HEK293 (cell line): ENCODE measurements around the gene PTPRG.
A peak's percentile ranks its signal among the peaks of the same experiment; 100 is the strongest.

Experiments
- FEZF1 ChIP-seq: fragments of 450-650 bp; formaldehyde crosslinking; IDR thresholded peaks from 2 replicates; pipeline ENCODE4 v1.5.1; 2016; ENCODE audit warnings: missing biosample characterization, missing genetic modification characterization
- HOXC10 ChIP-seq: sonication (generic); formaldehyde crosslinking; IDR thresholded peaks from 2 replicates; pipeline ENCODE4 v1.8.1; 2023; ENCODE audit warnings: mild to moderate bottlenecking, missing genetic modification reagents
- KLF1 ChIP-seq: fragments of 450-650 bp; formaldehyde crosslinking; IDR thresholded peaks from 2 replicates; pipeline ENCODE4 v1.5.1; 2016; ENCODE audit warnings: missing biosample characterization, missing genetic modification characterization
- KLF17 ChIP-seq: fragments of 450-650 bp; formaldehyde crosslinking; IDR thresholded peaks from 2 replicates; pipeline ENCODE4 v1.5.1; 2016; ENCODE audit warnings: missing biosample characterization, missing genetic modification characterization
- KLF7 ChIP-seq: fragments of 450-650 bp; formaldehyde crosslinking; IDR thresholded peaks from 2 replicates; pipeline ENCODE4 v1.5.1; 2016; ENCODE audit warnings: missing biosample characterization, missing genetic modification characterization, borderline replicate concordance
- KLF8 ChIP-seq: fragments of 450-650 bp; formaldehyde crosslinking; IDR thresholded peaks from 2 replicates; pipeline ENCODE4 v1.5.1; 2016; ENCODE audit warnings: missing biosample characterization, missing genetic modification characterization
- PRDM1 ChIP-seq: fragments of 450-650 bp; formaldehyde crosslinking; IDR thresholded peaks from 2 replicates; pipeline ENCODE4; 2016; ENCODE audit warnings: missing biosample characterization, missing genetic modification characterization
- SCRT2 ChIP-seq: fragments of 450-650 bp; formaldehyde crosslinking; IDR thresholded peaks from 2 replicates; pipeline ENCODE4 v1.5.1; 2016; ENCODE audit warnings: missing biosample characterization, missing genetic modification characterization
- SETDB1 ChIP-seq: IDR thresholded peaks from one replicate; pipeline ENCODE4 v1.6.1; 2017; ENCODE audit warnings: mild to moderate bottlenecking, low read length, moderate library complexity, mixed read lengths; ENCODE audit not compliant: insufficient read length
- TRIM28 ChIP-seq: IDR thresholded peaks from 2 replicates; pipeline ENCODE4 v1.6.1; 2011; ENCODE audit warnings: low read length, control low read depth, borderline replicate concordance
- WT1 ChIP-seq: fragments of 450-650 bp; formaldehyde crosslinking; IDR thresholded peaks from 2 replicates; pipeline ENCODE4 v1.5.1; 2016; ENCODE audit warnings: missing biosample characterization, missing genetic modification characterization
- ZBTB21 ChIP-seq: fragments of 450-650 bp; formaldehyde crosslinking; IDR thresholded peaks from 2 replicates; pipeline ENCODE4 v1.5.1; 2017; ENCODE audit warnings: missing biosample characterization, missing genetic modification characterization
- ZFP41 ChIP-seq: fragments of 450-650 bp; formaldehyde crosslinking; IDR thresholded peaks from 2 replicates; pipeline ENCODE4 v1.5.1; 2016; ENCODE audit warnings: missing biosample characterization, missing genetic modification characterization, borderline replicate concordance
- ZIC2 ChIP-seq: fragments of 450-650 bp; formaldehyde crosslinking; IDR thresholded peaks from 2 replicates; pipeline ENCODE4 v1.5.1; 2016; ENCODE audit warnings: missing biosample characterization, missing genetic modification characterization
- ZNF121 ChIP-seq: fragments of 450-650 bp; formaldehyde crosslinking; IDR thresholded peaks from 2 replicates; pipeline ENCODE4 v1.5.1; 2016; ENCODE audit warnings: missing biosample characterization, missing genetic modification characterization
- ZNF37A ChIP-seq: fragments of 450-650 bp; IDR thresholded peaks from 2 replicates; pipeline ENCODE4 v1.5.1; 2018; ENCODE audit warnings: missing biosample characterization, missing genetic modification characterization
- ZNF398 ChIP-seq: fragments of 450-650 bp; formaldehyde crosslinking; IDR thresholded peaks from 2 replicates; pipeline ENCODE4 v1.5.1; 2017; ENCODE audit warnings: missing biosample characterization, missing genetic modification characterization
- ZNF501 ChIP-seq: fragments of 450-650 bp; formaldehyde crosslinking; IDR thresholded peaks from 2 replicates; pipeline ENCODE4 v1.5.1; 2016; ENCODE audit warnings: missing biosample characterization, missing genetic modification characterization
- ZNF549 ChIP-seq: fragments of 450-650 bp; IDR thresholded peaks from 2 replicates; pipeline ENCODE4 v1.5.1; 2018; ENCODE audit warnings: missing biosample characterization, missing genetic modification characterization, mild to moderate bottlenecking, inconsistent platforms, moderate library complexity
- ZNF610 ChIP-seq: fragments of 450-650 bp; formaldehyde crosslinking; IDR thresholded peaks from 2 replicates; pipeline ENCODE4 v1.5.1; 2016; ENCODE audit warnings: missing biosample characterization, missing genetic modification characterization, borderline replicate concordance
- ZNF626 ChIP-seq: fragments of 450-650 bp; sonication (Bioruptor Pico); formaldehyde crosslinking; IDR thresholded peaks from 2 replicates; pipeline ENCODE4 v1.5.1; 2018; ENCODE audit warnings: missing biosample characterization, missing genetic modification characterization, inconsistent platforms
- ZNF830 ChIP-seq: fragments of 450-650 bp; IDR thresholded peaks from 2 replicates; pipeline ENCODE4 v1.5.0; 2018; ENCODE audit warnings: missing biosample characterization, missing genetic modification characterization, low read depth, mild to moderate bottlenecking, moderate library complexity
- TF ChIP-seq, protein P1 (sequence below): fragments of 450-650 bp; formaldehyde crosslinking; IDR thresholded peaks from 2 replicates; pipeline ENCODE4 v1.5.1; 2016; ENCODE audit warnings: missing biosample characterization, missing genetic modification characterization
- TF ChIP-seq, protein P2 (sequence below): fragments of 450-650 bp; formaldehyde crosslinking; IDR thresholded peaks from 2 replicates; pipeline ENCODE4 v1.5.1; 2016; ENCODE audit warnings: missing biosample characterization, missing genetic modification characterization
- TF ChIP-seq, protein P3 (sequence below): fragments of 450-650 bp; formaldehyde crosslinking; IDR thresholded peaks from 2 replicates; pipeline ENCODE4 v1.5.1; 2017; ENCODE audit warnings: missing biosample characterization, missing genetic modification characterization
- TF ChIP-seq, protein P4 (sequence below): fragments of 450-650 bp; formaldehyde crosslinking; IDR thresholded peaks from 2 replicates; pipeline ENCODE4 v1.5.1; 2016; ENCODE audit warnings: missing biosample characterization, missing genetic modification characterization, low read depth

Gene PTPRG

GRCh38 chr3:61637088-61638051, 76.0 kb downstream of the PTPRG start (continued):
- TF ChIP-seq, protein P1, sequence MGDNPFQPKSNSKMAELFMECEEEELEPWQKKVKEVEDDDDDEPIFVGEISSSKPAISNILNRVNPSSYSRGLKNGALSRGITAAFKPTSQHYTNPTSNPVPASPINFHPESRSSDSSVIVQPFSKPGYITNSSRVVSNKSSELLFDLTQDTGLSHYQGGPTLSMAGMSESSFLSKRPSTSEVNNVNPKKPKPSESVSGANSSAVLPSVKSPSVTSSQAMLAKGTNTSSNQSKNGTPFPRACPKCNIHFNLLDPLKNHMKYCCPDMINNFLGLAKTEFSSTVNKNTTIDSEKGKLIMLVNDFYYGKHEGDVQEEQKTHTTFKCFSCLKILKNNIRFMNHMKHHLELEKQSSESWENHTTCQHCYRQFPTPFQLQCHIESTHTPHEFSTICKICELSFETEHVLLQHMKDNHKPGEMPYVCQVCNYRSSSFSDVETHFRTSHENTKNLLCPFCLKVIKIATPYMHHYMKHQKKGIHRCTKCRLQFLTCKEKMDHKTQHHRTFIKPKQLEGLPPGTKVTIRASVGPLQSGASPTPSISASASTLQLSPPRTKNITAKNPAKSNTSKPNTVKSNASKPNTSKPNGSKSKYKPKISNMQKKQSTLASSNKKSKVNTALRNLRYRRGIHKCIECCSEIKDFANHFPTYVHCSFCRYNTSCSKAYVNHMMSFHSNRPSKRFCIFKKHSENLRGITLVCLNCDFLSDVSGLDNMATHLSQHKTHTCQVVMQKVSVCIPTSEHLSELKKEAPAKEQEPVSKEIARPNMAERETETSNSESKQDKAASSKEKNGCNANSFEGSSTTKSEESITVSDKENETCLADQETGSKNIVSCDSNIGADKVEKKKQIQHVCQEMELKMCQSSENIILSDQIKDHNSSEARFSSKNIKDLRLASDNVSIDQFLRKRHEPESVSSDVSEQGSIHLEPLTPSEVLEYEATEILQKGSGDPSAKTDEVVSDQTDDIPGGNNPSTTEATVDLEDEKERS, result no peak
- TF ChIP-seq SETDB1 (no peak), HOXC10 (no peak), KLF7 (tag by site-specific recombination) (no peak), ZFP41 (tag by site-specific recombination) (no peak), ZIC2 (no peak), WT1 (no peak), ZNF121 (no peak), ZNF398 (tag by site-specific recombination) (0 out of 2 replicates have a peak, but pooled peaks have one; percentile 5), KLF17 (tag by site-specific recombination) (no peak), ZNF610 (no peak), ZBTB21 (tag by site-specific recombination) (no peak), SCRT2 (tag by site-specific recombination) (peak; percentile 62; the same call in 1 of the 2 replicates), FEZF1 (tag by site-specific recombination) (no peak), ZNF37A (tag by site-specific recombination) (no peak), ZNF501 (no peak), KLF1 (tag by site-specific recombination) (no peak), KLF8 (tag by site-specific recombination) (no peak; the same call in 1 of the 2 replicates), ZNF626 (tag by site-specific recombination) (no peak), TRIM28 (0 out of 2 replicates have a peak, but pooled peaks have one; percentile 23), ZNF549 (tag by site-specific recombination) (no peak), PRDM1 (peak; percentile 76), ZNF830 (tag by site-specific recombination) (no peak)
- TF ChIP-seq, protein P2, sequence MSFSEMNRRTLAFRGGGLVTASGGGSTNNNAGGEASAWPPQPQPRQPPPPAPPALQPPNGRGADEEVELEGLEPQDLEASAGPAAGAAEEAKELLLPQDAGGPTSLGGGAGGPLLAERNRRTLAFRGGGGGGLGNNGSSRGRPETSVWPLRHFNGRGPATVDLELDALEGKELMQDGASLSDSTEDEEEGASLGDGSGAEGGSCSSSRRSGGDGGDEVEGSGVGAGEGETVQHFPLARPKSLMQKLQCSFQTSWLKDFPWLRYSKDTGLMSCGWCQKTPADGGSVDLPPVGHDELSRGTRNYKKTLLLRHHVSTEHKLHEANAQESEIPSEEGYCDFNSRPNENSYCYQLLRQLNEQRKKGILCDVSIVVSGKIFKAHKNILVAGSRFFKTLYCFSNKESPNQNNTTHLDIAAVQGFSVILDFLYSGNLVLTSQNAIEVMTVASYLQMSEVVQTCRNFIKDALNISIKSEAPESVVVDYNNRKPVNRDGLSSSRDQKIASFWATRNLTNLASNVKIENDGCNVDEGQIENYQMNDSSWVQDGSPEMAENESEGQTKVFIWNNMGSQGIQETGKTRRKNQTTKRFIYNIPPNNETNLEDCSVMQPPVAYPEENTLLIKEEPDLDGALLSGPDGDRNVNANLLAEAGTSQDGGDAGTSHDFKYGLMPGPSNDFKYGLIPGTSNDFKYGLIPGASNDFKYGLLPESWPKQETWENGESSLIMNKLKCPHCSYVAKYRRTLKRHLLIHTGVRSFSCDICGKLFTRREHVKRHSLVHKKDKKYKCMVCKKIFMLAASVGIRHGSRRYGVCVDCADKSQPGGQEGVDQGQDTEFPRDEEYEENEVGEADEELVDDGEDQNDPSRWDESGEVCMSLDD (tag by site-specific recombination), result no peak
- TF ChIP-seq, protein P3, sequence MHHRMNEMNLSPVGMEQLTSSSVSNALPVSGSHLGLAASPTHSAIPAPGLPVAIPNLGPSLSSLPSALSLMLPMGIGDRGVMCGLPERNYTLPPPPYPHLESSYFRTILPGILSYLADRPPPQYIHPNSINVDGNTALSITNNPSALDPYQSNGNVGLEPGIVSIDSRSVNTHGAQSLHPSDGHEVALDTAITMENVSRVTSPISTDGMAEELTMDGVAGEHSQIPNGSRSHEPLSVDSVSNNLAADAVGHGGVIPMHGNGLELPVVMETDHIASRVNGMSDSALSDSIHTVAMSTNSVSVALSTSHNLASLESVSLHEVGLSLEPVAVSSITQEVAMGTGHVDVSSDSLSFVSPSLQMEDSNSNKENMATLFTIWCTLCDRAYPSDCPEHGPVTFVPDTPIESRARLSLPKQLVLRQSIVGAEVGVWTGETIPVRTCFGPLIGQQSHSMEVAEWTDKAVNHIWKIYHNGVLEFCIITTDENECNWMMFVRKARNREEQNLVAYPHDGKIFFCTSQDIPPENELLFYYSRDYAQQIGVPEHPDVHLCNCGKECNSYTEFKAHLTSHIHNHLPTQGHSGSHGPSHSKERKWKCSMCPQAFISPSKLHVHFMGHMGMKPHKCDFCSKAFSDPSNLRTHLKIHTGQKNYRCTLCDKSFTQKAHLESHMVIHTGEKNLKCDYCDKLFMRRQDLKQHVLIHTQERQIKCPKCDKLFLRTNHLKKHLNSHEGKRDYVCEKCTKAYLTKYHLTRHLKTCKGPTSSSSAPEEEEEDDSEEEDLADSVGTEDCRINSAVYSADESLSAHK (tag by site-specific recombination), result no peak
- TF ChIP-seq, protein P4, sequence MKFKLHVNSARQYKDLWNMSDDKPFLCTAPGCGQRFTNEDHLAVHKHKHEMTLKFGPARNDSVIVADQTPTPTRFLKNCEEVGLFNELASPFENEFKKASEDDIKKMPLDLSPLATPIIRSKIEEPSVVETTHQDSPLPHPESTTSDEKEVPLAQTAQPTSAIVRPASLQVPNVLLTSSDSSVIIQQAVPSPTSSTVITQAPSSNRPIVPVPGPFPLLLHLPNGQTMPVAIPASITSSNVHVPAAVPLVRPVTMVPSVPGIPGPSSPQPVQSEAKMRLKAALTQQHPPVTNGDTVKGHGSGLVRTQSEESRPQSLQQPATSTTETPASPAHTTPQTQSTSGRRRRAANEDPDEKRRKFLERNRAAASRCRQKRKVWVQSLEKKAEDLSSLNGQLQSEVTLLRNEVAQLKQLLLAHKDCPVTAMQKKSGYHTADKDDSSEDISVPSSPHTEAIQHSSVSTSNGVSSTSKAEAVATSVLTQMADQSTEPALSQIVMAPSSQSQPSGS, result no peak
